B cell (primary cell): ENCODE results near the gene S100A4. TPM values are rescaled to one million over a fixed set of nuclear protein-coding genes. Genes with fewer than 3 reads are reported as not detected.

ENCODE experiments used
- ATAC-seq: fragments of 200-7000 bp; cut with Tn5 transposase; one replicate; pipeline ENCODE4 v1.10.0; 2021; ENCODE audit warnings: low read depth, mild to moderate bottlenecking, moderate number of reproducible peaks, moderate library complexity
- CTCF ChIA-PET: fragments of 350-600 bp; sonication (Branson Sonifier 250); formaldehyde crosslinking; loops from one replicate; lab custom pipeline; 2021; ENCODE audit warnings: antibody characterized with exemption, inconsistent platforms; lab: Charles Lee
- POLR2A ChIA-PET: fragments of 350-600 bp; sonication (Branson Sonifier 250); formaldehyde crosslinking; loops from one replicate; lab custom pipeline; 2021; ENCODE audit warnings: antibody characterized with exemption; lab: Charles Lee
- DNase-seq: peaks from one replicate; pipeline ENCODE4 v3.0.0; 2013
- H2AFZ ChIP-seq: 2 replicates; pipeline ENCODE4 v1.6.1; 2012; ENCODE audit warnings: mild to moderate bottlenecking, low read depth, low read length; ENCODE audit not compliant: insufficient read depth, poor library complexity, severe bottlenecking
- H3K27ac ChIP-seq, 2 donors: 1 replicate in 1 of 2; 2 replicates in 1 of 2; pipeline ENCODE4 v1.5.1; 2012 to 2013; ENCODE audit warnings: low read length in 2 of 2, mild to moderate bottlenecking in 2 of 2, moderate library complexity in 1 of 2
- H3K27me3 ChIP-seq, 4 experiments: fragments of 200-600 bp in 1 of 4; sonication (generic) in 1 of 4; replicated peaks in 1 of 4; 1 replicate in 2 of 4; 2 replicates in 2 of 4; pipeline versions ENCODE4 v1.6.1 to v1.7.0; 2013 to 2016; ENCODE audit warnings: low read length in 3 of 4, mild to moderate bottlenecking in 2 of 4, mixed read lengths in 1 of 4, moderate library complexity in 1 of 4; ENCODE audit not compliant: insufficient read depth in 4 of 4, control insufficient read depth in 3 of 4; ENCODE audit errors: control extremely low read depth in 1 of 4
- H3K36me3 ChIP-seq, 2 experiments: replicated peaks in 1 of 2; 1 replicate in 1 of 2; 2 replicates in 1 of 2; pipeline versions ENCODE4 v1.6.1 to v1.7.1; 2013; ENCODE audit warnings: low read length in 1 of 2; ENCODE audit not compliant: insufficient read depth in 2 of 2, control insufficient read depth in 1 of 2; ENCODE audit errors: control extremely low read depth in 1 of 2, extremely low read depth in 1 of 2
- H3K4me1 ChIP-seq, 2 donors: fragments of 200-600 bp in 1 of 2; sonication (generic) in 1 of 2; 1 replicate in 1 of 2; 2 replicates in 1 of 2; pipeline versions ENCODE4 v1.5.1 to v1.6.1; 2013 to 2017; ENCODE audit warnings: low read length in 2 of 2; ENCODE audit not compliant: control insufficient read depth in 2 of 2, insufficient read depth in 2 of 2
- H3K4me2 ChIP-seq: replicated peaks from 2 replicates; pipeline ENCODE3; 2012; ENCODE audit warnings: mild to moderate bottlenecking, low read depth, low read length; ENCODE audit not compliant: poor library complexity, severe bottlenecking
- H3K4me3 ChIP-seq, 5 experiments: fragments of 200-600 bp in 1 of 5; sonication (generic) in 1 of 5; 1 replicate in 3 of 5; 2 replicates in 2 of 5; pipeline versions ENCODE4 v1.5.1 to v1.7.0; 2011 to 2016; ENCODE audit warnings: low read length in 4 of 5, mild to moderate bottlenecking in 4 of 5, low read depth in 2 of 5, control low read depth in 1 of 5, moderate library complexity in 1 of 5; ENCODE audit not compliant: insufficient read depth in 1 of 5; ENCODE audit errors: control extremely low read depth in 1 of 5, extremely low read depth in 1 of 5
- H3K79me2 ChIP-seq: fragments of 200-600 bp; sonication (generic); one replicate; pipeline ENCODE4 v1.6.0; 2016; ENCODE audit warnings: low read length; ENCODE audit not compliant: control insufficient read depth, insufficient read depth
- H3K9ac ChIP-seq: fragments of 200-600 bp; sonication (generic); 2 replicates; pipeline ENCODE4 v1.6.1; 2017; ENCODE audit warnings: mild to moderate bottlenecking, low read length, moderate library complexity
- H3K9me3 ChIP-seq, 3 donors: one replicate each; pipeline versions ENCODE4 v1.6.1 to v1.7.1; 2013; ENCODE audit warnings: low read length in 2 of 3; ENCODE audit not compliant: control insufficient read depth in 2 of 3, insufficient read depth in 1 of 3; ENCODE audit errors: control extremely low read depth in 1 of 3
- H4K20me1 ChIP-seq: 2 replicates; pipeline ENCODE4 v1.6.0; 2012; ENCODE audit warnings: mild to moderate bottlenecking, low read length; ENCODE audit not compliant: insufficient read depth, control insufficient read depth, poor library complexity, severe bottlenecking
- H3K27ac Mint-ChIP-seq: one replicate; pipeline ENCODE4 v1.8.0; 2021; ENCODE audit warnings: mixed read lengths
- H3K27me3 Mint-ChIP-seq: one replicate; pipeline ENCODE4 v1.8.0; 2021; ENCODE audit warnings: mixed read lengths
- H3K4me1 Mint-ChIP-seq: one replicate; pipeline ENCODE4 v1.8.0; 2021; ENCODE audit warnings: mixed read lengths
- H3K4me3 Mint-ChIP-seq: one replicate; pipeline ENCODE4 v1.8.0; 2021; ENCODE audit warnings: mixed read lengths
- H3K9me3 Mint-ChIP-seq: one replicate; pipeline ENCODE4 v1.8.0; 2022; ENCODE audit warnings: mixed read lengths; ENCODE audit not compliant: insufficient read depth
- CTCF ChIP-seq: fragments of 200-600 bp; IDR thresholded peaks from one replicate; pipeline ENCODE4 v1.8.0; 2022; ENCODE audit warnings: antibody characterized with exemption, mild to moderate bottlenecking
- EZH2 ChIP-seq: IDR thresholded peaks from 2 replicates; pipeline ENCODE4 v1.6.1; 2012; ENCODE audit warnings: borderline replicate concordance, low read depth, mild to moderate bottlenecking, moderate library complexity, low read length; ENCODE audit not compliant: insufficient read depth, poor library complexity, severe bottlenecking
- WGBS: methylation state at CpG from one replicate; pipeline ENCODE4 v1.1.5; 2013; ENCODE audit warnings: missing lambda C conversion rate; ENCODE audit not compliant: insufficient coverage; 5-methylcytosine and 5-hydroxymethylcytosine counted together
- intact Hi-C: fragments of 100-400 bp; cut with micrococcal nuclease; formaldehyde crosslinking; loops from one replicate; pipeline ENCODE4 v1.10.0; 2022
- polyA plus RNA-seq: library from polyadenylated mRNA; depleted of rRNA; stranded (reverse); fragments of >200 nt; gene quantifications from 2 replicates; pipeline ENCODE4 v1.2.3, GENCODE V29; 2012
- total RNA-seq, 2 donors: library from RNA; stranded (reverse); fragments of 120-200 nt in 1 of 2; gene quantifications; 1 replicate in 1 of 2; 2 replicates in 1 of 2; pipeline versions ENCODE4 v1.2.3 to v1.2.4, GENCODE V29; 2013 to 2022

S100A4 gene
- total and polyA plus RNA-seq, 2 donors (not counting 1 experiment from before 2014, with no cell fraction given) = 62.7 to 150 TPM

- ATAC-seq = no peak
- Histone ChIP-seq H3K9ac (no peak overlapping the region), H3K27me3 (peaks cover 0 to 2% (median 0%) of the 10 kb centered on the region in 4 experiments), H3K4me3 (no peak overlapping the region), H3K4me1 (no peaks in the 10 kb centered on the region), H4K20me1 (no peaks in the 10 kb centered on the region), H3K27ac (no peak overlapping the region), H3K9me3 (no peaks in the 10 kb centered on the region), H3K79me2 (no peaks in the 10 kb centered on the region), H2AFZ (no peak overlapping the region), H3K36me3 (no peaks in the 10 kb centered on the region), H3K4me2 (no peak overlapping the region)
- Mint-ChIP-seq H3K27ac (no peak overlapping the region), H3K4me3 (no peak overlapping the region), H3K9me3 (no peaks in the 10 kb centered on the region), H3K4me1 (no peaks in the 10 kb centered on the region), H3K27me3 (peaks cover 7% of the 10 kb centered on the region)
- intact Hi-C loops = no loop called here
- POLR2A ChIA-PET = no interaction called here
- DNase-seq = no peak
- CTCF ChIA-PET = interaction anchor here (0.6 kb wide), 1 partner anchor 228 kb away, joined by 3 read pairs; no protein-coding TSS in a partner anchor
- TF ChIP-seq CTCF (no peak), EZH2 (no peak)
- WGBS = 94% methylated on average over 2 of the region's 3 CpGs
Measured at GRCh38 chr1:153519242-153519641, 26.4 kb downstream of the S100A4 start.

GRCh38 chr1:153515504-153516394, 29.9 kb downstream of the S100A4 start:
- no peak overlapping the region for H3K4me3 Mint-ChIP-seq
- intact Hi-C loops = no loop called here
- no peaks in the 10 kb centered on the region for H3K4me1 Mint-ChIP-seq
- no peak for DNase-seq
- H3K79me2 ChIP-seq = no peaks in the 10 kb centered on the region
- ChIA-PET CTCF (interaction anchor here (0.5 to 1.4 kb wide), 5 partner anchors 8 to 230 kb away, joined by 3 to 6 read pairs (median 4); no protein-coding TSS in a partner anchor), POLR2A (interaction anchor here (1.3 kb wide), 1 partner anchor 50 kb away, joined by 3 read pairs; no protein-coding TSS in a partner anchor)
- TF ChIP-seq CTCF (no peak), EZH2 (no peak)
- H4K20me1 ChIP-seq = no peaks in the 10 kb centered on the region
- H3K27me3 ChIP-seq = no peaks in the 10 kb centered on the region
- no peak overlapping the region for H3K27ac Mint-ChIP-seq
- 53% methylated on average over 8 of the region's 8 CpGs for WGBS
- peaks cover 7% of the 10 kb centered on the region for H3K27me3 Mint-ChIP-seq
- ATAC-seq = no peak
- no peak overlapping the region for H3K4me2 ChIP-seq
- no peaks in the 10 kb centered on the region for H3K4me1 ChIP-seq
- no peak overlapping the region for H3K9ac ChIP-seq
- H3K9me3 Mint-ChIP-seq = no peaks in the 10 kb centered on the region
- no peak overlapping the region for H2AFZ ChIP-seq
- H3K27ac ChIP-seq = no peak overlapping the region
- H3K9me3 ChIP-seq = no peaks in the 10 kb centered on the region
- no peak overlapping the region for H3K4me3 ChIP-seq
- no peaks in the 10 kb centered on the region for H3K36me3 ChIP-seq
